GM19328 (cell line): Measurements from ENCODE around the gene MS4A15.
"Not testable (repeated sequence)": the region's sequence is repeated elsewhere in the genome, so short reads cannot be mapped to it uniquely, and the experiment has no call there.

ENCODE experiments used
- ATAC-seq: cut with Tn5 transposase; IDR thresholded peaks from one replicate; pipeline ENCODE4 v1.9.1; 2021; ENCODE audit warnings: mild to moderate bottlenecking, moderate library complexity; ENCODE audit not compliant: unreplicated experiment

MS4A15 gene, protein sequence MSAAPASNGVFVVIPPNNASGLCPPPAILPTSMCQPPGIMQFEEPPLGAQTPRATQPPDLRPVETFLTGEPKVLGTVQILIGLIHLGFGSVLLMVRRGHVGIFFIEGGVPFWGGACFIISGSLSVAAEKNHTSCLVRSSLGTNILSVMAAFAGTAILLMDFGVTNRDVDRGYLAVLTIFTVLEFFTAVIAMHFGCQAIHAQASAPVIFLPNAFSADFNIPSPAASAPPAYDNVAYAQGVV

DNA sequence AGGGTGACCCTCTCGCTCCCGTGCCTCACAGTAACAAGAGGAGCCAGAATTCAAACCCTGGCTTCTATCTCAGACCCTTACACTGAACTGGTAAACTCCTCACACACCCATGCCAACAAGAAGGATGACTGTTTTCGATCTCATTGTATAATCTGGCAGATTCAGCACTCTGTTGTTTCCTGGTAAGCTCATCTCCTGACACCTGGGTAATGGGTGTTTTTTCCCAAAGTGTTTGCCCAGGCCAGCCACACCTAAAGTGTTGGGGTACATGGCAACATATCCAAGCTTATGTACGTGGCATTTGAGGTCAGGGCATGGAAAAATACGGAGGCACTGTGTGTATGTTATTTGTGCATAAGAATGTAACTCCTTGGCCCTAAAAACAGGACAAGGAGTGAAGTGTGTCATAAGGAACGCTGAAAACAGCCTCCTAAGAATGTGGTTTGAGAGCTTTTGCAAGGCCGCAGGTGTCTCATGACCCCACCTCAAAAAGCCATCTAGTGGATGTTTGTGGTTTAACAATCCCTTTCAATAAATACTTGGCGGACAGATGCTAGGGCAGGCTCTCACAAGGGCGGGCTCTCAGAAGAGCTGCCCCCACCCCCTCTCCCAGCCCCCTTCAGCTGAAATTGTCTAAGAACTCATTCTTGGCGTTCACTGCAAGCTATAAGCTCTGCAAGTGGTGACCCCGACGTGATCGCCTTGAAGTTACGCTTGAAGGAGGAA is at the start of gene MS4A15:
Gene MS4A15, plus strand, starts transcription at position 561 of the 726 bp plus-strand sequence. CDS start 6,867 bp downstream, outside the sequence.
- no peak for ATAC-seq

DNA sequence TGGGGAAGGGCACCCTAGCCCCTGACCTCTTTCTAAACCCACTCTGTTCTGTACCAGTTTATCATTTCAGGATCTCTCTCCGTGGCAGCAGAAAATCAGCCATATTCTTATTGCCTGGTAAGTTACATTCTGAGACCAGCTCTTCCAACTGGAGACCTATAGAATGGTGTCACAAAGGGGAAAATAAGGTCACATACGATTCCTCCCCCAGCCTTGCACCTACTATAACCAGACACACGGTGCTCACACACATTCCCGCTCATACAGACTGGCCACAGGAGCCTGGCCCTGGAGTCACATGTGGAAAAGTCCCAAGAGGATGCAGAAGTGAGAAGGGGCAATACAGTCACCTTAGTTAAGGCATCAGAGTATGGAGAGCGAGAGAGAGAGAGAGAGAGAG is 49.7 kb upstream of the MS4A15 start:
- ATAC-seq = no peak

DNA sequence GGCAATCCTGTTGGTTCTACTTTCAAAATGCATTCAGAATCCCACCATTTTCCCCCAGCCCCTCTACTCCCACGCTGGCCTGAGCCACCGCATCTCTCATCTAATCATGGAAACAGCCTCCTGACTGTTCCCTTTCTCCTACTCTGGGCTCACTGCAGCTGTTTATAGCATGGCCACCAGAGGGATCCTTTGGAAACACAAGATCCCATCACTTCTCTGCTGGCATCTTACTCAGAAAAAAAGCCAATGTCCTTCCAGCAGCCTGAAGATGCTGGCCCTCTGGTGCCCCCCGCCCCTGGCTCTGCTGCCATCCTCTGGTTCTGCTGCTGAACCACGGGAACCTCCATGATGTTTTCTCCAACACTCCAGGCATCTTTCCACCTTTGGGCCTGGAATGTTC is 46.2 kb upstream of the MS4A15 start:
- ATAC-seq = no peak

DNA sequence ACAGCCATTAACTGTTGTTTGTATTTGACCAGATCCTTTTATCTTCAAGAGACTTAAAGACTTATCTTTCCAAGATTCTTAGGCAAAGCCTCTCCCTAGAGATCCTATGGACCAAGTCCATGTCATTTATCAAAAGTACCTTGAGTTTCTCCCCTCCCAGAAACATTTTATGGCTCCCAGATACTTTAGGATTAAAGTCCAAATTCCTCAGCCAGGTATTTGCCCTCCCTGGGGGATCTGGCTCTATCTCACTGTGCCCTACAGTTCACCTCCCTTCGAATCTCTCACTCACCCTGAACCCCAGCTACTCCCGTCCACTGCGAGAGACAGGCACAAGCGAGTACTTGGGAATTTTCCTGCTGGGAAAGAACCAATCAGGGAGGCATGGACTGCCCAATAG is 45.4 kb upstream of the MS4A15 start:
- ATAC-seq = no peak

DNA sequence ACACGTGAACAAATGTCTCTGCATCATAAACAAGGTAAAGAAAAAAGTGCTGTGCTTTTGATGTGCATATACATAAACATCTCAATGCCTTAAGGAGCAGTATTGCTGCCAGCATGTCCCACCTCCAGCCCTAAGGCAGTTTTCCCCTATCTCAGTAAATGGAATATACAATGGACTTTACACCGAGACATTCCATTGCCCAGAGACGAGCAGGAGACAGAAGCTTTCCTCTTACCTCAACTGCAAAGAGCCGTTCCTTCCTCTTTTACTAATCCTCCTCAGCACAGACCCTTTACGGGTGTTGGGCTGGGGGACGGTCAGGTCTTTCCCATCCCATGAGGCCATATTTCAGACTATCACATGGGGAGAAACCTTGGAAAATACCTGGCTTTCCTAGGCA is 43.2 kb upstream of the MS4A15 start:
- not testable (repeated sequence) for ATAC-seq

DNA sequence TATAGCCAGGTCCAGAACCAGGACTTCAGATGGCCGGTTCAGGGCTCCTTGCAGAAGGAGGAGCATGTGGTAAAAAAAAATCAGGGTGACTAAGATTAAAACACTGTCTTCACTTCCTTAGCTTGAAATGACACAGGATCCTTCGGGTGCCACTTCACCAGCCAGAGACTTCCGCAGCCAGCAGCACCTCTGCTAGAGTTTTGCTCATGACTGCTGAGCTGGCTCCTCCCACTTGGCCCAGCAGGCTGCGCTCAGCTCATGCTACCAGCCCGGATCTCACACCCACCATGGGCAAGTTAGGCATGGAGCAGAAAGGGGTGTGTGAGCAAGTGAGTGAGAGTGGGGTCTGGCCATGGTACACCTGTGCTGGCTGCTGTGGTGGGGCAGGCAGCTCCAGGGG is 38.7 kb upstream of the MS4A15 start:
- ATAC-seq = no peak

DNA sequence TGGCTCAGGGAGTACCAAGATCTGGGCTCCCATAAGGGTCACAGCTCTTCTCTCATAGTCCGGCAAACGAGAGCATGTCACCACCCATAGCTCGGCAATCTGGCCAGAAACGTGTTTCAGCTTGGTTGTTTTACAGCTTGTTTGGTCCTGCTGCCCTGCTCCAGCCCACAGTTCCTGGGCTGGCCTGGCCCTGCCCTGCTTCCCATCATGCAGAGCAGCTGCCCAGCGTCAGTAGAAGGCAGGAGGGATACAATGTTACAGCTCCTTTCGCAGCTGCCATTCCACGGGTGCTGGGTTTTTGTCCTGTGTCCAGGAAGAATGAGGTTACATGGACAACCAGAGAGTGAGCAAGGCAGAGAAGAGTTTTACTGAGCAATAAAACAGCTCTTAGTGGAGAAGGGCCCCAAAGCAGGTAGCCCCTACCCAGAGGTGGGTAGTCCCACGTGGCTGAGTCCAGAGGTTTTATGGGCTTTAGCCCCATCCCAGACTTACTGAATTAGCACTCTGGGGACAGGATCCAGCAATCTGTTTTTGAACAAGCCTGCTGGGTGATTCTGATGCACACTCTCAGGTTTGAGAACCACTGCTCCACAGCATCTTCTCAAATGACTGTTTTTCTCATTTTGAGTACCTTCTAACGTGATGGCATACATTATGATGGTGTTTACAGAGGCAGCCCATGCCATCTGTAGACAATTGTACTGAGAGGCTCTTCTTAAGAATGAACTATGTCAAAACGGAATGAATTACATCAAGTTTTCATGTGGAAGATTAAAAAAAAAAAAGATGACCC is 37.9 kb upstream of the MS4A15 start:
- ATAC-seq = no peak

DNA sequence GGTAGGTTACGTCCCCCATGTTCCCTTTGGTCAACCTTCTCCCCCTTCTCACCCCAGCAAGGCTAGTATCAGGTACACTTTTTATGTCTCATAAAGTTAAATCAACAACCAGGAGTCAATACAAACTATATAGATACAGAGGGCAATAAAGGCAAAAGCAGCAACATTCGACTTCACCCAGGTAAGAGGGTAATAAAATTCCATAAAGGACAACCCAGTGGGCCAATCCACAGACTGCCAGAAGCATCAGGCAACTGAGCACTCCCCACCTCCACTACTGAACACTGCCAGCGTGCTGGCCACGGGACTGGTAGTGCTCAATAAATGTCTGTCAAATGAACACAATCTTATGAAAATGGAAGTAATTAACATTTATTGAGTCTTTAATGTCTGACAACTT is 37.3 kb upstream of the MS4A15 start:
- no peak for ATAC-seq

DNA sequence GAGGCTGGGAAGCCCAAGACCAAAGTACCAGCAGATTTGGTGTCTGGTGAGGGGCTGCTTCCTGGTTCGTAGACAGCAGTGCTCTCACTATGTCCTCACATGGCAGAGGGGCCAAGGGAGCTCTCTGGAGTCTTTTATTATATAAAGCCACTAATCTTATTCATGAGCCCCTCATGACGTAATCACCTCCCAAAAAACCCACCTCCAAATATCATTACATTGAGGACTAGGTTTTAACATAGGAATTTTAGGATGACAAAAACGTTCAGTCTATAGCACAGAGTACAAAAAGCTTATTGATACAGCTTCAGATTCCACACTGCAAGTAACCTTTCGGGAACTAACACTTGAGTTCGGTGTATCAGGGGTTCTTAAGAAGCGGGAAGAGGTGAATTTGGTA is 36.2 kb upstream of the MS4A15 start:
- no peak for ATAC-seq

DNA sequence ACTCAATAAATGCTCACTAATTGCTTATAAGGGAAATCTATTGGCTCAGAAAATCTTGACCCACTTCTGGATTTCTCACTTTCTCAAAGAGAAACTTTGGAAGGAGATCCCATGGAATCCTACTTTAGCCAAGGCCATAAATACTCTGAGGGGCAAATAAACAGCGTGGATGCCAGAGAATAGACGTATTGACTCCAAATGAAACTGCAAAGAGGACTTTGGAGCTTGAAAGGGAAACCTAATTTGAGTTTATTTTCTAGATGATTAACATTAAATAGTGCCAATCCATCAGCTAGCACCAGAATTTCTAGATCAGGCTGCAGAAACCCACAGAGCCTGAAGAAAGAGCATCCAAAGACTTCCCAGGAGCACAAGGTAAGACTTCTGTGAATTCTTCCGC is 32.2 kb upstream of the MS4A15 start, which contains the start of gene MS4A18:
Gene MS4A18, plus strand, starts transcription at position 301 of the 400 bp plus-strand sequence.
- ATAC-seq = no peak

DNA sequence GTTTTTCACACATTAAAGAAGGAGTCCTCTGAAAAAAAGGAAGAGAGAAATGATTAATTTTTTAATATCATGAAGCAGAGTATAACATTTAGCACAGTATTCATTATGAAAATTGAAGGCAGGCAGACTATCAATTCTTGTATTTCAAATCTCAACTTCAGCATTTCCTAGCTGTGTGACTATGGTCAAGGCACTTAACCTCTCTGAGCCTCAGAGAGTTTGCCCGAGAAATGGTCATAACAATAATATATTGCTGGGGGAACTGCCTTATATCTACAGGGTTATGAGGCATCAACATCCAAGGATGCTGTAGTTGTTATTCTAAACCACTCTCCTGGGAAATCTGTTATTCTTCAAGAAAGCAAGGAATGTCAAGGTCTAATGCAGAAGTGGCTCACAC is 31.1 kb upstream of the MS4A15 start:
- no peak for ATAC-seq

DNA sequence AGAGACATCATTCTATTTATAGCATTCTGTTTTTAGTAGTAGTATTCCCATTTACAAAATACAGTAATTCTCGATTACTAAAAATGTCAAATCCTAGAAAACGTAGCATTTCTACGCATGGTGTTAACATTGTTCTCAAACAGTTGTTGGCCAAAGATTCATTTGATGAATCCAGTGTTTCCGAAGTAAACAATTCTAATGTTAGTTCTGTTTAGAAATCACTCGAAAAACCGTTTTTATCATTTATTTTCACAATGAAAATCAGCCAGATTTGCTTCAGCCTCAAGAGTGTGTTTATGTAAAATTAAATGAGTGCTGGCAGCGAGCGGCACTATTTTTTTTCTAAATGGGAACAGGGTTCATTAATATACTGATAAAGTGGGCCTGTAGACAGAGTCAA is 25.1 kb upstream of the MS4A15 start:
- no peak for ATAC-seq

DNA sequence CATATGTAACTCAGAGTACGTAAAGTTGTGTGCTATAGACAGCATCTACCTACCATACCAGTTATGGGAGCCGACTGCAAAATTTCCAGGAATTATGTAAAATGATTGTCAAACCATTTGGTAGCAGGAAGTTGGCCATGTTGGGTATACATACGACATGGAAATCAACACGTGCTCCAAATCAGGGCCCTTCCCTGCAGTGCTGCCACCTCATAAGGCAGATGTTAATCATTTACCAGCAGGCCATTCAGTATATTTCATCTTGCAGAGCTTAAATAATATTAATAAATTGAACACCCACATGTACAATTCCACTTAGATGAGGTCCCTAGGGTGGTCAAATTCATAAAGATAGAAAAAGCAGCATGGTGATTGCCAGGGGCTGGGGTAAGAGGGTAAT is 22.4 kb upstream of the MS4A15 start:
- no peak for ATAC-seq

DNA sequence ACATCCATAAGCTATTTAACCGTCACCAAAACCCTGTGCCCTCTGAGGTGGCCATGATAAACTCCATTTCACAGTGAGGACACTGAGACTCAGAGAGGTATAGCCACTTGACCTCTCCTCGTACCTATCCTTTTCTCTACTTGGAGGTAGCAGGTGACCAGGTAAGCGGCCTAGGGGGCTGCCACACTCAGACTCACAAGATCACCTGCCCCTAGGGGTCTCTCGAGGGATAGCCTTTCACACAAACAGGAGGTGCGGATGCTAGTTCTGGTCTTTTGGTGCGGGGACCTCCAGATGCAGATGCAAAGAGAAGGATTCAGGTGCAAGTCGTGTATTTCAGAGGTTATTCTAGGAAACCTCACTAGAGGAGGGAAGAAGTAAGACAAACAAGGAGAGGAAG is 17.6 kb upstream of the MS4A15 start:
- ATAC-seq = no peak

DNA sequence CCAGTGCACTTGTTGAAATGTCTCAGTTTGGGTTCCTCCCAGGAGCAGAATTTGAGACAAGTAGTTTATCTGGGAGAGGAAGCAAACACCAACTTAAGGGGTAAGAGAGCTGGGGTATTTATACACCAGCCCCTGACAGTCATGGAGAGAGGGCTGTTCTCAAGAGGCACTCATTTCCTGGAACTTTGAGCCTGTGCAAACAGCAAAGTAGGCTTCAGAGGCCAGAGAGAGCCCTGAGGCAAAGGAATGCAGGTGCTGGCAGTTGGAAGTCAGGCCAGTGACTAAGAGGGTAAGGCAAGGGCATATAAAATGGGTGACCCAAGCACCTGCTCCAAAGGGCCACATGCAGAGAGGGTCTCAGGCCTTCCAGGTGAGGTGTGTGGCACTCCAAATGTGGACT is 16.1 kb upstream of the MS4A15 start:
- ATAC-seq = no peak

DNA sequence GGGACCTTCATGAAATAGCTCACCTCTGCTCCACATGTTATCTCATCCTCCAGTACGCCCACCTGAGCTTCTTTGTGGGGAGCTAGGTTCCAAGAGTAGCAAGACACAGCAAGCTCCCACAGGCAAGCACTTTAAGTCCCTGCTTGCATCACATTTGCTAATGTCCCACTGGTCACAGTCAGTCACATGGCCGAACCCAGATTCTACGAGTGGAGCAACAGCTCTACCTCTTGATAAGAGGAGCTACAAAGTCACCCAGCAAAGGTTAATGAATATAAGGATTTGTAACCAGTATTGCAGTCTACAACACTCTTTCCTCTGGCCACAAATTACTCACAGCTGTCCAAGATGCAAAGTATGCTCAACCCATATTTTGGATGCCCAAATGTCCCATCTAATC is 15.2 kb upstream of the MS4A15 start:
- no peak for ATAC-seq

DNA sequence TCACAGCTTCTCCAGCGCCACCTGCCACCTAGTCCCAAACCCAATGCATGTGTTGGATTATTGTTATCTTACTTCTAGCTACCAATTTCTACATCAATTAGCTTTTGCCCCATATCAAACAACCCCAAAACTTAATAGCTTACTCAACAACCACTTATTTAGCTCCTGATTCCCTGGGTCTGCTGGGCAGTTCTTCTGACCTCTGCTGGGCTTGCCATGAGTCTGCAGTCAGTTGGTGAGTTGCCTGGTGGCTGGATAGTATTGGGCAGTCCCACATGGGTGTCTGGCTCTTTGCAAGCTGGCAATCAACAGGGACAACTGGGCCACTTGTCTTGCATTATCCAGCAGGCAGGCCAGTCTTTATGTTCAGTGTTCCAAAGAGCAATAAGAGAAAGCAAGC is 13.6 kb upstream of the MS4A15 start:
- ATAC-seq = no peak

DNA sequence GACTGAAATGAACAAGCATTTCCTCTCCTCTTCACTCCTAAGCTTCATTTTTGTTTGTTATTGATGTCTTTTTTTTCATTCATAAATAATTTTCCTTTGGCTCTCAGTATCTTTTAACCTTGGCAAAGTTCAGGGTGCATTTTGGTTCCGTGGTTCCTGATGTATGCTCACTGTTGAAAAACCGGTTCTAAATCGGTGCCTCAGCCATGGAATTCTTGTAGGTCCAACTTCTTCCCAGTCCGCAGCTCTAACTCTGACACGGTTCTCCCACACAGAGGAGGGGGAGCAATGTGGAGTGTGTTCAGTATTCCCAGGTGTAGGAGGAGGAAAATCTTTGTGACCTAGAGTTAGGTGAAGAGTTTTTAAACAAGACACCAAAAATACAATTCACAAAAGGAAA is 12.6 kb upstream of the MS4A15 start:
- no peak for ATAC-seq

DNA sequence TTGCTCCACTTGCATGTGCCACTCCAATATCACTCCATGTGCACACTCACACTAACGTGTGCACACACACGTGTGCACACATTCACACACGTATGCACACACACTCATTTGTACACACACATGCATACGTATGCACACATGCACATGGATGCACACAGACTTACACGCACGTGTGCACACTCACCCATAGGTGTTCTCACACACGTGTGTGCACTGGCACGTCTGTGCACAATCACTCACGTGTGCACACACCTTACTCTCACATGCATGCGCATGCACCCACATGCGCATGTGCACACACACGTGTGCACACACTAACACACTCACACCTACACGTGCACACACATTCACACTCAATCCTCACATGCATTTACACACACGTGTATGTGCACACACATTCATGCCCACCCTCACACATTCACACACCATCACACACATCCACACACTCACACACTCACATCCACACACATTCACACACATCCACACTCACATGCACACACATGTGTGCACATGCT is 9.3 kb upstream of the MS4A15 start:
- ATAC-seq = no peak

DNA sequence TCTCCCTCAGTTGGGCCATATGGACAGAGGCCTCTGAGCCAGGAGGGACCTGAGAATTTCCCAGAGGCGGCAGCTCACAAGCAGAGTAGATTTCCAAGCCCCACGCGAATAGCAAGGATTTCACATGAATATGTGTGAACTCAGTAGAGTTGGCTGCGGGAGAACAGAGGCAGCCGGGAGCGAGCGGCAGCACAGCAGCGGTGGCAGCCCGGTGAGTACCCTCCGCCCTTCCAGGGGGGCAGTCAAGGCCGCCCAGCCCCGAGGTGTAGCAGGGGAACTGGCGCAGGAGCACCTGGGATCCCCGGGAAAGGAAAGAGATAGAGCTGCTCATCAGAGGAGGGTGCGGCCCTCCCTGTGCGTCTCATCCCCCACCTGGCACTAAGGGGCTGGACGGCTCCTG is 8.4 kb upstream of the MS4A15 start:
- no peak for ATAC-seq

DNA sequence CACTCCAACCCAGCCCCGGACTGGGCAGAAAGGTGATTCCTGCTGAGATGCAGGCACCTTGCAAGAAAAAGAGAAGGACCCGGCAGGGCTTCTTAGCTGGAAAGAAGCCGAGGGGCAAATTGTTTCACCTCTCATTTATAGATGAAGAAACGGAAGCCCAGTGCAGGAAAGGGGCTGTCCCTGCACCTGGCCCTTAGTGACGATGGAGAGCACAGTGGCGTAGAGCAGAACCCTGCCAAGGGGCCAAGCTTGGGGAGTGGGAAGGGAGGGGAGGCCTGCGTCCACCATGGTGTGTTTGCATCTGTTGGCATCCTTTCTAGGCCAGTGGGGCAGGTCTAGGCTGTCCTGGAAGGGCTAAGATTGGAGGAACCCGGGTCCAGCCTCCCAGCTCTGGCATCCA is 7.8 kb upstream of the MS4A15 start:
- ATAC-seq = no peak

DNA sequence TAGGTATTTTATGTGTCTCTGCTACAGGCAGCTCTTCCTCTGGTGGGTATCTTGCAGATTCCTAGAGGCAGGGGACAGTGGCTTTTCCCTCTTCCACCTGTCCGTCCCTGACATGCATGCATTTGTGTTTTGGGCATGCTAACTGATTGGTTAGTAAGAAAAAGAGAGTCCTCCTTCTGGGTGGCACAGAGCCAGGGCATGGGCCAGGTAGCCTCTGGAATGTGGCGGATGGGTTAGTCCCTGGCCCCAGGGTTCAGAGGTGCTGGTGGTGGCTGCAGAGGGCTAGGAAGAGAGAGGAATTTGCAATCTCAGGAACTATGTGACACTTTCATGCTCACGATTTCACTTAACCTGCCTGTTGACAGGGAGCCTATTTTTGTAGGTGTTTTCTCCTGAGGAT is 5.8 kb upstream of the MS4A15 start:
- ATAC-seq = no peak
